HepG2 (cell line): ENCODE data around the gene TRIM66. TPM values are rescaled to one million over a fixed set of nuclear protein-coding genes. Genes with fewer than 3 reads are reported as not detected.
A peak's percentile ranks its signal among the peaks of the same experiment; 100 is the strongest.

Experiments used
- CEBPG ChIP-seq: IDR thresholded peaks from 2 replicates; pipeline ENCODE4 v1.6.1; 2016
- HNRNPH1 ChIP-seq: fragments of 200-400 bp; formaldehyde crosslinking; optimal IDR thresholded peaks from 2 replicates; pipeline ENCODE3; 2017; ENCODE audit warnings: mild to moderate bottlenecking, low read depth, low read length
- MAFG ChIP-seq: sonication (generic); formaldehyde crosslinking; IDR thresholded peaks from 2 replicates; pipeline ENCODE4 v1.5.1; 2020; ENCODE audit warnings: mild to moderate bottlenecking, missing genetic modification reagents
- PRMT3 ChIP-seq: sonication (generic); formaldehyde crosslinking; IDR thresholded peaks from 2 replicates; pipeline ENCODE4 v1.8.1; 2022; ENCODE audit warnings: low read depth, mild to moderate bottlenecking, moderate library complexity, missing genetic modification reagents, borderline replicate concordance
- REXO4 ChIP-seq: sonication (generic); formaldehyde crosslinking; IDR thresholded peaks from 2 replicates; pipeline ENCODE4 v1.8.0; 2022; ENCODE audit warnings: missing genetic modification reagents, mild to moderate bottlenecking, borderline replicate concordance
- TCF7 ChIP-seq: sonication (generic); IDR thresholded peaks from 2 replicates; pipeline ENCODE4 v1.6.1; 2016; ENCODE audit warnings: antibody characterized with exemption, low read depth
- ZFP62 ChIP-seq: sonication (generic); formaldehyde crosslinking; IDR thresholded peaks from 2 replicates; pipeline ENCODE4 v1.4.0; 2020; ENCODE audit warnings: missing genetic modification reagents
- ZFP90 ChIP-seq: sonication (generic); formaldehyde crosslinking; IDR thresholded peaks from 2 replicates; pipeline ENCODE4 v1.8.0; 2022; ENCODE audit warnings: missing genetic modification reagents, mild to moderate bottlenecking, inconsistent platforms, borderline replicate concordance
- ZKSCAN5 ChIP-seq: sonication (generic); formaldehyde crosslinking; IDR thresholded peaks from 2 replicates; pipeline ENCODE4 v1.5.1; 2020; ENCODE audit warnings: mild to moderate bottlenecking, missing genetic modification reagents
- ZNF333 ChIP-seq: sonication (generic); formaldehyde crosslinking; IDR thresholded peaks from 2 replicates; pipeline ENCODE4 v1.4.0; 2020; ENCODE audit warnings: mild to moderate bottlenecking, missing genetic modification reagents, borderline replicate concordance
- ZNF776 ChIP-seq: sonication (generic); formaldehyde crosslinking; IDR thresholded peaks from 2 replicates; pipeline ENCODE4 v1.4.0; 2020; ENCODE audit warnings: mild to moderate bottlenecking, missing genetic modification reagents
- ZSCAN25 ChIP-seq: sonication (generic); formaldehyde crosslinking; IDR thresholded peaks from 2 replicates; pipeline ENCODE4 v1.8.0; 2022; ENCODE audit warnings: mild to moderate bottlenecking, missing genetic modification reagents
- polyA plus RNA-seq, 8 experiments: library from polyadenylated mRNA; depleted of rRNA in 3 of 8; stranded (reverse) in 7 of 8; unstranded in 1 of 8; fragments of >200 nt; fragmentation: Illumina TruSeq in 4 of 8; extraction: Trizol in 4 of 8; gene quantifications; 2 replicates each; pipeline versions ENCODE4 v1.2.1 to v1.2.3, GENCODE V29; 2011 to 2016; ENCODE audit warnings: low read depth in 4 of 8, missing spikeins in 1 of 8, mixed read lengths in 1 of 8; ENCODE audit not compliant: insufficient read depth in 1 of 8
- total RNA-seq, 5 experiments: library from RNA; depleted of rRNA; stranded (reverse); fragments of >200 nt; fragmentation: Illumina TruSeq; extraction: Trizol; gene quantifications; 2 replicates each; pipeline ENCODE4 v1.2.3, GENCODE V29; 2016; ENCODE audit warnings: low read depth in 1 of 5
- TF ChIP-seq, protein P1 (sequence below): sonication (generic); formaldehyde crosslinking; conservative IDR thresholded peaks from 2 replicates; pipeline ENCODE4 v1.4.0; 2020; ENCODE audit warnings: mild to moderate bottlenecking, missing genetic modification reagents, moderate library complexity
- TF ChIP-seq, protein P2 (sequence below): sonication (generic); formaldehyde crosslinking; IDR thresholded peaks from 2 replicates; pipeline ENCODE4 v1.4.0; 2020; ENCODE audit warnings: missing genetic modification reagents, low read depth, mild to moderate bottlenecking, borderline replicate concordance
- TF ChIP-seq, protein P3 (sequence below): sonication (generic); formaldehyde crosslinking; IDR thresholded peaks from 2 replicates; pipeline ENCODE4 v1.4.0; 2020; ENCODE audit warnings: low read depth, missing genetic modification reagents
- TF ChIP-seq, protein P4 (sequence below): sonication (generic); formaldehyde crosslinking; IDR thresholded peaks from 2 replicates; pipeline ENCODE4 v1.8.0; 2022; ENCODE audit warnings: mild to moderate bottlenecking, missing genetic modification reagents, moderate library complexity
- TF ChIP-seq, protein P5 (sequence below): sonication (generic); formaldehyde crosslinking; conservative IDR thresholded peaks from 2 replicates; pipeline ENCODE4 v1.8.0; 2022; ENCODE audit warnings: missing genetic modification reagents

TRIM66 gene
- total and polyA plus RNA-seq, 2 of the 13 experiments (the other 11 are each of a cell fraction or from before 2014, with no cell fraction given): 4.9 to 6.1 TPM

DNA sequence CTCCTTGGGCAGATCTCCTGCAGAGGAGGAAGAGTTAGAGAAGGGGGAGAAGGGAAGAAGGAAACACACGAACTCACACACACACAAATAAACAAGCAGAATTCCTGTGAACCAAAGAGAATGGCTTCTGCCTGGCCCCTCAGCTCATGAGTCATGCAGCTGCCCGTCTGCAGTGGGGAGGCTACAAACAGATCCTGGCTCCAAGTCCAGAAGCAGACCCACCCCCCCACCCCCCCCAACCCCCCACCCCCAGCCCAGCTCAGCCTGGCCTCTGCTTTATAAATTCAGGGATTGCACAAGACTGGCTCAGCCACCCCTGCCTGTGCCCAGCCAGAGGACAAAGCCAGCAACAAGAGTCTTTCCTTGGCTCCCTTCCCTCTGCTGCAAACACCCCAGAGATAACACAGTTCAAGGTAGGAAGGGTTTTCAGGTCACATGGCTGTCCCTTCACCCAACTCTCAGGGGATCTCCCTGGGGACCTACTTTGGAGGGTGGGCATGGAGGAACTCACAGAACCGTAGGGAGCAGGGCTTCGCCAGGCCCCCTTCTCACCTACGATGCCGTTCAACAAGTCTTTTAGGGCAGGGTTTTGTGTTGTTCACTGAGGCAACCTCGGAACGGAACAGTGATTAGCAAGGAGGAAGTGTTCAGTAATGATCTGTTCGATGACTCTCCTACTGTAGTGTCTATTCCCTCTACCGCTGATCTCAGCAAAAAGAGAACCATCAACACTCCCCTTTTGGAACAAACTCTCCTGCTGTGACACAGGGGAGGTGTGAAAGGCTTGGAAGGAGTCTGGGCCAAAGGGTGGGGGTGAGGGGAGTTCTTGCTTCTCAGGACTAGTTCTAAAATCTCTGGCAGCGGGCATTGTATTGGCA lies 35.6 kb upstream of the TRIM66 start (continued):
- TF ChIP-seq, protein P1, sequence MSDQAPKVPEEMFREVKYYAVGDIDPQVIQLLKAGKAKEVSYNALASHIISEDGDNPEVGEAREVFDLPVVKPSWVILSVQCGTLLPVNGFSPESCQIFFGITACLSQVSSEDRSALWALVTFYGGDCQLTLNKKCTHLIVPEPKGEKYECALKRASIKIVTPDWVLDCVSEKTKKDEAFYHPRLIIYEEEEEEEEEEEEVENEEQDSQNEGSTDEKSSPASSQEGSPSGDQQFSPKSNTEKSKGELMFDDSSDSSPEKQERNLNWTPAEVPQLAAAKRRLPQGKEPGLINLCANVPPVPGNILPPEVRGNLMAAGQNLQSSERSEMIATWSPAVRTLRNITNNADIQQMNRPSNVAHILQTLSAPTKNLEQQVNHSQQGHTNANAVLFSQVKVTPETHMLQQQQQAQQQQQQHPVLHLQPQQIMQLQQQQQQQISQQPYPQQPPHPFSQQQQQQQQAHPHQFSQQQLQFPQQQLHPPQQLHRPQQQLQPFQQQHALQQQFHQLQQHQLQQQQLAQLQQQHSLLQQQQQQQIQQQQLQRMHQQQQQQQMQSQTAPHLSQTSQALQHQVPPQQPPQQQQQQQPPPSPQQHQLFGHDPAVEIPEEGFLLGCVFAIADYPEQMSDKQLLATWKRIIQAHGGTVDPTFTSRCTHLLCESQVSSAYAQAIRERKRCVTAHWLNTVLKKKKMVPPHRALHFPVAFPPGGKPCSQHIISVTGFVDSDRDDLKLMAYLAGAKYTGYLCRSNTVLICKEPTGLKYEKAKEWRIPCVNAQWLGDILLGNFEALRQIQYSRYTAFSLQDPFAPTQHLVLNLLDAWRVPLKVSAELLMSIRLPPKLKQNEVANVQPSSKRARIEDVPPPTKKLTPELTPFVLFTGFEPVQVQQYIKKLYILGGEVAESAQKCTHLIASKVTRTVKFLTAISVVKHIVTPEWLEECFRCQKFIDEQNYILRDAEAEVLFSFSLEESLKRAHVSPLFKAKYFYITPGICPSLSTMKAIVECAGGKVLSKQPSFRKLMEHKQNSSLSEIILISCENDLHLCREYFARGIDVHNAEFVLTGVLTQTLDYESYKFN (CRISPR knock-in tag): peak; percentile 61; the same call in 1 of the 2 replicates
- TF ChIP-seq PRMT3 (CRISPR knock-in tag) (no peak), MAFG (CRISPR knock-in tag) (no peak), ZNF776 (CRISPR knock-in tag) (no peak), HNRNPH1 (no peak), TCF7 (no peak), CEBPG (CRISPR knock-in tag) (peak; percentile 89), ZFP62 (no peak), REXO4 (CRISPR knock-in tag) (no peak), ZKSCAN5 (CRISPR knock-in tag) (no peak), ZFP90 (no peak), ZSCAN25 (CRISPR knock-in tag) (no peak; the same call in 1 of the 2 replicates), ZNF333 (CRISPR knock-in tag) (no peak)
- TF ChIP-seq, protein P2, sequence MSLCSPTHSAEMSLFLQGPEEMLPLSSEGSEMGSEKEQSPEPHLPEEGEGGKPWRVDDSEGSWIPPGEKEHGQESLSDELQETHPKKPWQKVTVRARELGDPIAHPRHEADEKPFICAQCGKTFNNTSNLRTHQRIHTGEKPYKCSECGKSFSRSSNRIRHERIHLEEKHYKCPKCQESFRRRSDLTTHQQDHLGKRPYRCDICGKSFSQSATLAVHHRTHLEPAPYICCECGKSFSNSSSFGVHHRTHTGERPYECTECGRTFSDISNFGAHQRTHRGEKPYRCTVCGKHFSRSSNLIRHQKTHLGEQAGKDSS (CRISPR knock-in tag): no peak
- TF ChIP-seq, protein P3, sequence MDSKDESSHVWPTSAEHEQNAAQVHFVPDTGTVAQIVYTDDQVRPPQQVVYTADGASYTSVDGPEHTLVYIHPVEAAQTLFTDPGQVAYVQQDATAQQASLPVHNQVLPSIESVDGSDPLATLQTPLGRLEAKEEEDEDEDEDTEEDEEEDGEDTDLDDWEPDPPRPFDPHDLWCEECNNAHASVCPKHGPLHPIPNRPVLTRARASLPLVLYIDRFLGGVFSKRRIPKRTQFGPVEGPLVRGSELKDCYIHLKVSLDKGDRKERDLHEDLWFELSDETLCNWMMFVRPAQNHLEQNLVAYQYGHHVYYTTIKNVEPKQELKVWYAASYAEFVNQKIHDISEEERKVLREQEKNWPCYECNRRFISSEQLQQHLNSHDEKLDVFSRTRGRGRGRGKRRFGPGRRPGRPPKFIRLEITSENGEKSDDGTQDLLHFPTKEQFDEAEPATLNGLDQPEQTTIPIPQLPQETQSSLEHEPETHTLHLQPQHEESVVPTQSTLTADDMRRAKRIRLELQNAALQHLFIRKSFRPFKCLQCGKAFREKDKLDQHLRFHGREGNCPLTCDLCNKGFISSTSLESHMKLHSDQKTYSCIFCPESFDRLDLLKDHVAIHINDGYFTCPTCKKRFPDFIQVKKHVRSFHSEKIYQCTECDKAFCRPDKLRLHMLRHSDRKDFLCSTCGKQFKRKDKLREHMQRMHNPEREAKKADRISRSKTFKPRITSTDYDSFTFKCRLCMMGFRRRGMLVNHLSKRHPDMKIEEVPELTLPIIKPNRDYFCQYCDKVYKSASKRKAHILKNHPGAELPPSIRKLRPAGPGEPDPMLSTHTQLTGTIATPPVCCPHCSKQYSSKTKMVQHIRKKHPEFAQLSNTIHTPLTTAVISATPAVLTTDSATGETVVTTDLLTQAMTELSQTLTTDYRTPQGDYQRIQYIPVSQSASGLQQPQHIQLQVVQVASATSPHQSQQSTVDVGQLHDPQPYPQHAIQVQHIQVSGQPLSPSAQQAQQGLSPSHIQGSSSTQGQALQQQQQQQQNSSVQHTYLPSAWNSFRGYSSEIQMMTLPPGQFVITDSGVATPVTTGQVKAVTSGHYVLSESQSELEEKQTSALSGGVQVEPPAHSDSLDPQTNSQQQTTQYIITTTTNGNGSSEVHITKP (CRISPR knock-in tag): no peak
- TF ChIP-seq, protein P4, sequence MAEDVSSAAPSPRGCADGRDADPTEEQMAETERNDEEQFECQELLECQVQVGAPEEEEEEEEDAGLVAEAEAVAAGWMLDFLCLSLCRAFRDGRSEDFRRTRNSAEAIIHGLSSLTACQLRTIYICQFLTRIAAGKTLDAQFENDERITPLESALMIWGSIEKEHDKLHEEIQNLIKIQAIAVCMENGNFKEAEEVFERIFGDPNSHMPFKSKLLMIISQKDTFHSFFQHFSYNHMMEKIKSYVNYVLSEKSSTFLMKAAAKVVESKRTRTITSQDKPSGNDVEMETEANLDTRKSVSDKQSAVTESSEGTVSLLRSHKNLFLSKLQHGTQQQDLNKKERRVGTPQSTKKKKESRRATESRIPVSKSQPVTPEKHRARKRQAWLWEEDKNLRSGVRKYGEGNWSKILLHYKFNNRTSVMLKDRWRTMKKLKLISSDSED (CRISPR knock-in tag): no peak
- TF ChIP-seq, protein P5, sequence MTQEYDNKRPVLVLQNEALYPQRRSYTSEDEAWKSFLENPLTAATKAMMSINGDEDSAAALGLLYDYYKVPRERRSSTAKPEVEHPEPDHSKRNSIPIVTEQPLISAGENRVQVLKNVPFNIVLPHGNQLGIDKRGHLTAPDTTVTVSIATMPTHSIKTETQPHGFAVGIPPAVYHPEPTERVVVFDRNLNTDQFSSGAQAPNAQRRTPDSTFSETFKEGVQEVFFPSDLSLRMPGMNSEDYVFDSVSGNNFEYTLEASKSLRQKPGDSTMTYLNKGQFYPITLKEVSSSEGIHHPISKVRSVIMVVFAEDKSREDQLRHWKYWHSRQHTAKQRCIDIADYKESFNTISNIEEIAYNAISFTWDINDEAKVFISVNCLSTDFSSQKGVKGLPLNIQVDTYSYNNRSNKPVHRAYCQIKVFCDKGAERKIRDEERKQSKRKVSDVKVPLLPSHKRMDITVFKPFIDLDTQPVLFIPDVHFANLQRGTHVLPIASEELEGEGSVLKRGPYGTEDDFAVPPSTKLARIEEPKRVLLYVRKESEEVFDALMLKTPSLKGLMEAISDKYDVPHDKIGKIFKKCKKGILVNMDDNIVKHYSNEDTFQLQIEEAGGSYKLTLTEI (CRISPR knock-in tag): no peak
